ENCODE results near the gene CCP110. TPM values are rescaled to one million over a fixed set of nuclear protein-coding genes. Genes with fewer than 3 reads are reported as not detected.

CCP110 gene
- total and polyA plus RNA-seq, 10 donors = 2.8 to 24.9 (median 14.8) TPM

- WGBS, 5 donors = 67 to 96% (median 94%) methylated on average over 2 of the region's 2 CpGs
- Histone ChIP-seq H3K36me3 (peaks cover 0 to 100% (median 92%) of the 10 kb centered on the region in 6 donors), H3K4me1 (no peaks in the 10 kb centered on the region), H3K27ac (no peak overlapping the region), H3K4me3 (no peak overlapping the region), H3K27me3 (replicated peaks in 1 of 7) (no peaks in the 10 kb centered on the region), H3K9me3 (no peaks in the 10 kb centered on the region)
- TF ChIP-seq POLR2AphosphoS5 (IDR thresholded peaks at IDR 0.05) (no peak), CTCF (IDR thresholded peaks at IDR 0.05 in 8 of 11, conservative IDR thresholded peaks at IDR 0.05 in 3 of 11) (no peak), POLR2A (IDR thresholded peaks at IDR 0.05) (no peak)
- no peak for DNase-seq
- intact Hi-C loops (cut with DNase I; ENCODE audit: low total_unique reads) = no loop called here
Observed at GRCh38 chr16:19574615-19575014, 50.9 kb downstream of the CCP110 start.

GRCh38 chr16:19578378-19578971, 54.7 kb downstream of the CCP110 start:
- no peaks in the 10 kb centered on the region for H3K27me3 ChIP-seq (replicated peaks in 1 of 7)
- no peak for DNase-seq
- intact Hi-C loops (cut with DNase I; ENCODE audit: low total_unique reads) = no loop called here
- TF ChIP-seq POLR2AphosphoS5 (IDR thresholded peaks at IDR 0.05) = no peak
- 82 to 92% (median 90%) methylated on average over 10 of the region's 10 CpGs for WGBS, 5 donors
- peaks cover 0 to 14% (median 6%) of the 10 kb centered on the region in 8 donors for H3K9me3 ChIP-seq
- no peak overlapping the region for H3K27ac ChIP-seq
- H3K36me3 ChIP-seq = peaks cover 6 to 100% (median 93%) of the 10 kb centered on the region in 6 donors
- H3K4me3 ChIP-seq = no peak overlapping the region
- no peaks in the 10 kb centered on the region for H3K4me1 ChIP-seq

GRCh38 chr16:19582050-19582831, 58.5 kb downstream of the CCP110 start:
- 88 to 92% (median 90%) methylated on average over 10 of the region's 10 CpGs for WGBS, 5 donors
- no peaks in the 10 kb centered on the region for H3K27me3 ChIP-seq (replicated peaks in 1 of 7)
- intact Hi-C loops (cut with DNase I; ENCODE audit: low total_unique reads) = loop anchor here (5.0 kb wide), 1 partner anchor 305 kb away; no protein-coding TSS in a partner anchor
- H3K36me3 ChIP-seq = peaks cover 6 to 100% (median 79%) of the 10 kb centered on the region in 6 donors
- H3K4me1 ChIP-seq = no peaks in the 10 kb centered on the region
- no peak overlapping the region for H3K27ac ChIP-seq
- TF ChIP-seq POLR2A (IDR thresholded peaks at IDR 0.05) = no peak
- no peak for TF ChIP-seq POLR2AphosphoS5 (IDR thresholded peaks at IDR 0.05)
- no peak for TF ChIP-seq CTCF (IDR thresholded peaks at IDR 0.05 in 8 of 11, conservative IDR thresholded peaks at IDR 0.05 in 3 of 11)
- peaks cover 0 to 14% (median 6%) of the 10 kb centered on the region in 8 donors for H3K9me3 ChIP-seq
- no peak overlapping the region for H3K4me3 ChIP-seq
- DNase-seq = no peak

GRCh38 chr16:19583665-19584300, 60.0 kb downstream of the CCP110 start:
- DNase-seq = no peak
- H3K27me3 ChIP-seq (replicated peaks in 1 of 7) = no peaks in the 10 kb centered on the region
- TF ChIP-seq POLR2AphosphoS5 (IDR thresholded peaks at IDR 0.05) (no peak), CTCF (IDR thresholded peaks at IDR 0.05 in 8 of 11, conservative IDR thresholded peaks at IDR 0.05 in 3 of 11) (peak in 10 of 11 experiments; percentile 23 to 79 (median 68)), POLR2A (IDR thresholded peaks at IDR 0.05) (no peak)
- no peak overlapping the region for H3K4me3 ChIP-seq
- no peaks in the 10 kb centered on the region for H3K4me1 ChIP-seq
- 62 to 70% (median 65%) methylated on average over 5 of the region's 5 CpGs for WGBS, 5 donors
- H3K36me3 ChIP-seq = peaks cover 6 to 100% (median 69%) of the 10 kb centered on the region in 6 donors
- peaks cover 0 to 14% (median 6%) of the 10 kb centered on the region in 8 donors for H3K9me3 ChIP-seq
- intact Hi-C loops (cut with DNase I; ENCODE audit: low total_unique reads) = loop anchor here (5.0 kb wide), 1 partner anchor 304 kb away; no protein-coding TSS in a partner anchor
- H3K27ac ChIP-seq = no peak overlapping the region
